CD4-positive, alpha-beta T cell treated with Interferon gamma for 1 hour (primary cell): ENCODE data around the gene KAZALD1.

Source experiments
- DNase-seq: peaks from one replicate; pipeline ENCODE4 v3.0.0-alpha.2; 2020

Gene KAZALD1

GRCh38 chr10:101099901-101100300, 38.1 kb downstream of the KAZALD1 start:
- no peak for DNase-seq

DNA sequence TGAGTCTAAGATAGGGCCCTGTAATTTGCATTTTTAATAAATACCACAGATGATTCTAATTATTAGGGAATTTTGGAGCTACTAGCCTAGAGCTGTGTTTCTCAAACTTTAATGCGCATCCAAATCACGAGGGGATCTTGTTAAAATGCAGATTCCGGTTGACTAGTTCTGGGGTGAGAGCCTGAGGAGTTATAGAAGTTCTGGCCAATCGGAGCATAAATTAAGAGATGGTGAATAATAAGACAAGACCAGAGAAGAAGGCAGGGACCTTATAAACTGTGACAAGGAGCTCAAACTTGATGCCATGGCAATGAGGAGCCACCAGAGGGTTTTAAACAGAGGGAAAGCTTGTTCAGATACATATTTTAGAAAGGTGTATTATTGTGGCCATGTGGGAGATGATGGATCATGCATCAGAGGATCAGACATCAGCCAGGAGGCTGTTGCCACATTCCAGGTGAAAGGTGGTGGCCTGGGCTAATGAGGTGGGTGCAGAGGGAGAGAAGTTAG, 39.6 kb downstream of the KAZALD1 start:
- no peak for DNase-seq

DNA sequence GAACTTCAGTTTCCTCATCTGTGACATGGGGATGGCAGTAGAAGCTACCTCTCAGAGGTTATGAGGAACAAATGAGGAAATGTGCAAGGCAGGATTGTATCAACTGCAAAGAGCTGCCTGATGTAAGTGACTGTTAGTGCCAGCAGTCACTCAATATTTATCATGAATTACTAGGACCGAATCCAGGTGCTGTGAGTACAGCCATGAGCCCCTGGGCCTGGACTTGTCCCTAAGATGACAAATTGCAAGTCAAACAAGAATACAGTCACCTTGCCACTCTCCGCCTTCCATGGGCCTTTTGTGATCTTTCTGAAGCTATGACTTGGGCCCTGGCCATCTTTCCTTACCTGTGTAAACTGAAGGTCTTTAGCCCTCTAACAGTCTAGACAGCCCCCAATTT, 41.6 kb downstream of the KAZALD1 start:
- no peak for DNase-seq

DNA sequence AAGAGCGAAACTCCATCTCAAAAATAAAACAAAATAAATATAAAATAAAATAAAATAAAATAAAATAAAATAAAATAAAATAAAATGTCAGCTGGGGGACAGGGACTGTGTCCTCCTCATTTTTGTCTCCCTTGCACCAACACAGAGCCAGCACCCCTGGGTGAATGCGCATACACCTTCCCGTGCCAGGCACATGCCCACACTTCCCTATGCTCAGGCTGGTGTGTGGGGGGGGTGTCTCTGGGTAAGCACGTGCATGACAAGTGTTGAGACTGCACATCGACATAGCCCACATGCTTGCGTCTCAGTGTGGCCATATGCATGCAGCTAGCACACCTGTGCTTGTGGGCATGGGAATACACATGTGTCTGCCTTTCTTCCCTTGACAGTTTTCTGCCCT, 44.6 kb downstream of the KAZALD1 start:
- DNase-seq = no peak

- DNase-seq = no peak
Measured at GRCh38 chr10:101107771-101108170, 46.0 kb downstream of the KAZALD1 start.

DNA sequence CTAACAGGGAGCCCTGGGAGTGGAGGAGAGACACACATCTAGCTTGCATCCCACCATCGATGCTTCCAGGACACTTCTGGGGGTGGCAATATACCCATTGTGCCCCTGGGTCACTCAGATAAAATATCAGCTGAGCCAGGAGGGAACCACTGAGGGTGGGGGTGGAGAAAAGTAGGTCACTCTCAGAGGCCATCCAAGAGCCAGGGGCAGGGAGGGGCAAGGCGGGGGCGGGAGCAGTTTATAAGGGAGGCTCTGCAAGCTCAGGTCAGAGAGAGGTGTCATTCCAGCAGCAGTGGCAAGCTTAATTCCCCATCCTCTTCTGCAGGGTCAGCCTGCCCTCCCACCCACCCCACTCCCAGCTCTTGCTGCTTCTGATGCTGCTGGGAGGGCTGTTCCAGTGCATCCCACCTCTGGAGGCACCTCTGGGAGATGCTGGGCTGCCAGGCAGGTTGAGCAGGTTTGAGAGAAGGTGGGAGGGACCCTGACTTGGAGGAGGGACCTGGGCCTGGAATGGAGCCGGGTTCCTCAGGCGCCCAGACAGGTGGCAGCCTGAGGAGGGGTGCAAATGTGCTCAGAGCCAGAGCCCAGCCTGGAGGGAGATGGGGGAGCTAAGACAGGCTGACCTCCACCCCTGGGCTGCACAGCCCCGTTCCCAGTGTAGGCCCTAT, 49.2 kb downstream of the KAZALD1 start:
- DNase-seq = no peak

GRCh38 chr10:101111547-101111946, 49.8 kb downstream of the KAZALD1 start:
- no peak for DNase-seq

- no peak for DNase-seq
Measured at GRCh38 chr10:101112799-101113594, 51.2 kb downstream of the KAZALD1 start.

DNA sequence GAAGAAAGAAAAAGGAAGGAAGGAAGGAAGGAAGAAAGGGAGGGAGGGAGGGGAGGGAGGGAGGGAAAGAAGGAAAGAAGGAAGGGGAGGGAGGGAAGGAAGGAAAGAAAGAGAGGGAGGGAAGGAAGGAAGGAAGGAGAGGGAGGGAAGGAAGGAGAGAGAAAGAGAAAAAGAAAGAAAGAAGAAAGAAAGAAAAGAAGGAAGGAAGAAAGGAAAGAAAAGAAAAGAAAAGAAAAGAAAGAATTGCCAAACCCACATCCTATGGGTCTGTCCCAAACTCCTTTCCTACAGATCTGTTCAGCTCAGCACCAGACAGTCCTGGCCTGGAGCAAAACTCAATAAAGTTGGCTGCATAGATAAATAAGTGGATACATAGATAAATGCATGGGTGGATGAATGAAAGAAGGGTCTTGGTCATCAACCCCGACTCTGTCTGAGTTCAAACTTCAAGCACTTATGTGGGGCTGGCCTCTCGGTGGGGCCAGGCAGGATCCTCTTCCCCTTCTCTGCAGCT, 52.2 kb downstream of the KAZALD1 start:
- DNase-seq = no peak

DNA sequence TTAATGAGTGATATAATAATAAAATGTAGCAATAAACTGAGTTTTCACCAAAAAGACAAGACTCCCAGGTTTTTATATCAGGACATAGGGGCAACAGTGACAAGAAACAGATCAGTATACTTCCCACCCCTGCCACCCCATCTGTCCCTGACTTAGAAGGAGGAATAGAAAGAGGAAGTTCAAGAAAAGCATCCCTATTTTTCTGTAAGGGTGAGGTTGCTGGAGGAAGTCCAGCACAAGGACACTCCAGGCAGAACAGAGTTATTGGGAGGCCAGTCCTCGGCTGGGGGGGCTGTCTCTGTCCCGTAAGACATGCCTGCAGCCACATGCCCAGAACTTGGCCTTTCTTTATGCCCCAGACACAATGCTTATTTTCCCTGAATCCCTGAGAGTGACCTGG, 52.9 kb downstream of the KAZALD1 start:
- no peak for DNase-seq
